ENCODE measurements around the gene UQCRFS1.
"Not testable (repeated sequence)": the region's sequence is repeated elsewhere in the genome, so short reads cannot be mapped to it uniquely, and the experiment has no call there.

- not testable (repeated sequence) for TF ChIP-seq POLR2A, CTCF (IDR thresholded peaks at IDR 0.05)
Observed at GRCh38 chr19:29207403-29208187, 5.4 kb downstream of the UQCRFS1 start.

All from uterus (tissue), 2 donors.